DOHH2 (cell line): ENCODE results near the gene HOXD9.

Source experiments
- H3F3A ChIP-seq: fragments of 200-600 bp; sonication (generic), shearing (Covaris generic); 2 replicates; pipeline ENCODE4 v1.6.0; 2016; ENCODE audit warnings: antibody characterized with exemption, mild to moderate bottlenecking; ENCODE audit not compliant: control insufficient read depth, insufficient read depth
- H3K27ac ChIP-seq: fragments of 200-600 bp; sonication (generic); 2 replicates; pipeline ENCODE4 v1.5.1; 2014; ENCODE audit warnings: low read depth, mild to moderate bottlenecking, low read length, moderate library complexity
- H3K27me3 ChIP-seq: fragments of 200-600 bp; sonication (generic); 2 replicates; pipeline ENCODE4 v1.6.1; 2014; ENCODE audit warnings: mild to moderate bottlenecking, low read length, mixed read lengths; ENCODE audit not compliant: control insufficient read depth
- H3K36me3 ChIP-seq: fragments of 200-600 bp; sonication (generic); 2 replicates; pipeline ENCODE4 v1.6.1; 2014; ENCODE audit warnings: mild to moderate bottlenecking, low read length, moderate library complexity, mixed read lengths; ENCODE audit not compliant: control insufficient read depth
- H3K4me1 ChIP-seq: fragments of 200-600 bp; sonication (generic); 2 replicates; pipeline ENCODE4 v1.6.1; 2014; ENCODE audit warnings: mild to moderate bottlenecking, low read length, mixed read lengths; ENCODE audit not compliant: control insufficient read depth
- H3K4me2 ChIP-seq: fragments of 200-600 bp; sonication (generic); 2 replicates; pipeline ENCODE4 v1.6.0; 2014; ENCODE audit warnings: mild to moderate bottlenecking, low read length, moderate library complexity
- H3K4me3 ChIP-seq: fragments of 200-600 bp; sonication (generic); 2 replicates; pipeline ENCODE4 v1.5.1; 2014; ENCODE audit warnings: mild to moderate bottlenecking, low read length, mixed read lengths
- H3K79me2 ChIP-seq: fragments of 200-600 bp; sonication (generic); 2 replicates; pipeline ENCODE4 v1.6.1; 2014; ENCODE audit warnings: mild to moderate bottlenecking, low read length, mixed read lengths; ENCODE audit not compliant: control insufficient read depth
- H3K9me2 ChIP-seq: fragments of 200-600 bp; sonication (generic); replicated peaks from 2 replicates; pipeline ENCODE4 v1.6.1; 2014; ENCODE audit warnings: mild to moderate bottlenecking, low read length, mixed read lengths; ENCODE audit not compliant: control insufficient read depth
- H3K9me3 ChIP-seq: fragments of 200-600 bp; sonication (generic); 2 replicates; pipeline ENCODE4 v1.6.1; 2014; ENCODE audit warnings: antibody characterized with exemption, low read length, mixed read lengths; ENCODE audit not compliant: control insufficient read depth, insufficient read depth
- H4K20me1 ChIP-seq: fragments of 200-600 bp; sonication (generic); 2 replicates; pipeline ENCODE4 v1.6.0; 2014; ENCODE audit warnings: low read depth, mild to moderate bottlenecking, antibody characterized with exemption, low read length, moderate library complexity; ENCODE audit not compliant: control insufficient read depth, insufficient read depth
- EZH2phosphoT487 ChIP-seq: fragments of 200-600 bp; sonication (generic); IDR thresholded peaks from 2 replicates; pipeline ENCODE4 v1.6.1; 2017; ENCODE audit warnings: borderline replicate concordance, mild to moderate bottlenecking, antibody characterized with exemption, low read length, moderate library complexity, mixed read lengths
- TF ChIP-seq, protein P1 (sequence below): fragments of 200-600 bp; sonication (generic); IDR thresholded peaks from one replicate; pipeline ENCODE4 v1.5.1; 2014; ENCODE audit warnings: antibody characterized with exemption, mild to moderate bottlenecking, low read depth, low read length; ENCODE audit not compliant: poor library complexity, severe bottlenecking

Gene HOXD9

DNA sequence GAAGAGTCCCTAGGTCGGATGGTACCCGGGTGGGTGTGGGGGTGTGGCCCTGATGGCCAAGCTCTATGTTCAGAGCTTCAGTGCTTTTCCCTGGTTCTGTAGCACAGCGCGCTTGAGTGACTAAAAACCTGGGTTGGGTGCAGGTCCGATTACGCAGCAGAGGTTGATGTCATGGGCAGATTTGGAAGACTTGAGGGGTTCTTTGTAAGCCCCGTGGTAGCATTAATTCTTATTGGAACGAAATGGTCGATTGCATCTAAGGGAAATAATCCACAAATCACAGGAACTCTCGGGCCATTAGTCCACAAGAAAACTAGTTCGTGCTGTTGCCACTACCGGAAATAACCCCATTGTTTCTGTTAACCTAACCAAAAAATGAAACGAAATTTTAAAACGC, 16.0 kb downstream of the HOXD9 start:
- Histone ChIP-seq H4K20me1 (no peaks in the 10 kb centered on the region), H3K4me1 (peaks cover 3% of the 10 kb centered on the region; the same call in 1 of the 2 replicates), H3K27me3 (peaks cover 8% of the 10 kb centered on the region; the same call in 1 of the 2 replicates), H3K79me2 (no peaks in the 10 kb centered on the region), H3K9me3 (no peaks in the 10 kb centered on the region), H3K4me3 (no peak overlapping the region), H3K27ac (no peak overlapping the region), H3K9me2 (no peaks in the 10 kb centered on the region), H3K4me2 (no peak overlapping the region), H3K36me3 (no peaks in the 10 kb centered on the region), H3F3A (no peaks in the 10 kb centered on the region)
- TF ChIP-seq EZH2phosphoT487: no peak
- TF ChIP-seq, protein P1, sequence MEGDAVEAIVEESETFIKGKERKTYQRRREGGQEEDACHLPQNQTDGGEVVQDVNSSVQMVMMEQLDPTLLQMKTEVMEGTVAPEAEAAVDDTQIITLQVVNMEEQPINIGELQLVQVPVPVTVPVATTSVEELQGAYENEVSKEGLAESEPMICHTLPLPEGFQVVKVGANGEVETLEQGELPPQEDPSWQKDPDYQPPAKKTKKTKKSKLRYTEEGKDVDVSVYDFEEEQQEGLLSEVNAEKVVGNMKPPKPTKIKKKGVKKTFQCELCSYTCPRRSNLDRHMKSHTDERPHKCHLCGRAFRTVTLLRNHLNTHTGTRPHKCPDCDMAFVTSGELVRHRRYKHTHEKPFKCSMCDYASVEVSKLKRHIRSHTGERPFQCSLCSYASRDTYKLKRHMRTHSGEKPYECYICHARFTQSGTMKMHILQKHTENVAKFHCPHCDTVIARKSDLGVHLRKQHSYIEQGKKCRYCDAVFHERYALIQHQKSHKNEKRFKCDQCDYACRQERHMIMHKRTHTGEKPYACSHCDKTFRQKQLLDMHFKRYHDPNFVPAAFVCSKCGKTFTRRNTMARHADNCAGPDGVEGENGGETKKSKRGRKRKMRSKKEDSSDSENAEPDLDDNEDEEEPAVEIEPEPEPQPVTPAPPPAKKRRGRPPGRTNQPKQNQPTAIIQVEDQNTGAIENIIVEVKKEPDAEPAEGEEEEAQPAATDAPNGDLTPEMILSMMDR: no peak

DNA sequence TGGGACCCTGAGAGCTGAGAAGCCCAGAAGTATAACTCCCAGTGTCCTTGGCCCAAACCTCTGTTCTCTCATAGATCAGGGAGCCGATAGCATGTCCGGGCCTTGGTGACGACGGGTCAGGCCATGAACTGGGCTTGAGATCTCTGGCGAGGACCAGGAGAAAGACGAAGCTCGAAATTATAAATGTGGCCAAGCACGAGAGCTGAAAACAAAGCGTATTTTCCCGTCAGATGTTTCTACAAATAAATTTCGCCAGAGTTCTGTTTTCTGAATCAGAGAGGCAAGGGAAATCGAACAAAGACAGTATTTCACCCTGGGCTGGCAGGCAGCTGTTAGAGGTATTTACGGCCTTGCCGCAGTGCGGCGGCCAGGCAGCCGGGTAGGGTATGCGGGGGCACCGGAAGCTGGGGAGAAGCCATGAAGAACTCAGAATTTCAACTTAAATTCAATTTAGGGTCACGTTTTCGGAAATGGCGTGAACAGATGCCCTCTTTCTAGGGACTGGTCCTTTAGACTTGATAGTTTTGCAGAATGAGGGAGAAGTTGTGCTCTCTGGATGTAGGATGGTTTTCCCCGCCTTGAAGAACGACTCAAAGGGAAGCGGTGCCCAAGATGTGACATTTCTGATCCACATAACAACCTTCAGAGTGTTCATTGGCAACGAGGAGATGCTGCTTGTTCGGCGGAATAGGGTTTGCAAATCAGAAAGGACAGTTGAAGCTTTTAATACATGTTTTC, 16.6 kb downstream of the HOXD9 start:
- Histone ChIP-seq H3K79me2 (no peaks in the 10 kb centered on the region), H3K4me2 (no peak overlapping the region), H3K27ac (no peak overlapping the region), H3K4me3 (no peak overlapping the region), H3K9me3 (no peaks in the 10 kb centered on the region), H3F3A (no peaks in the 10 kb centered on the region), H4K20me1 (no peaks in the 10 kb centered on the region), H3K9me2 (no peaks in the 10 kb centered on the region), H3K36me3 (no peaks in the 10 kb centered on the region), H3K4me1 (peaks cover 3% of the 10 kb centered on the region; the same call in 1 of the 2 replicates), H3K27me3 (peaks cover 6% of the 10 kb centered on the region; the same call in 1 of the 2 replicates)
- TF ChIP-seq EZH2phosphoT487: no peak
- TF ChIP-seq, protein P1: no peak

DNA sequence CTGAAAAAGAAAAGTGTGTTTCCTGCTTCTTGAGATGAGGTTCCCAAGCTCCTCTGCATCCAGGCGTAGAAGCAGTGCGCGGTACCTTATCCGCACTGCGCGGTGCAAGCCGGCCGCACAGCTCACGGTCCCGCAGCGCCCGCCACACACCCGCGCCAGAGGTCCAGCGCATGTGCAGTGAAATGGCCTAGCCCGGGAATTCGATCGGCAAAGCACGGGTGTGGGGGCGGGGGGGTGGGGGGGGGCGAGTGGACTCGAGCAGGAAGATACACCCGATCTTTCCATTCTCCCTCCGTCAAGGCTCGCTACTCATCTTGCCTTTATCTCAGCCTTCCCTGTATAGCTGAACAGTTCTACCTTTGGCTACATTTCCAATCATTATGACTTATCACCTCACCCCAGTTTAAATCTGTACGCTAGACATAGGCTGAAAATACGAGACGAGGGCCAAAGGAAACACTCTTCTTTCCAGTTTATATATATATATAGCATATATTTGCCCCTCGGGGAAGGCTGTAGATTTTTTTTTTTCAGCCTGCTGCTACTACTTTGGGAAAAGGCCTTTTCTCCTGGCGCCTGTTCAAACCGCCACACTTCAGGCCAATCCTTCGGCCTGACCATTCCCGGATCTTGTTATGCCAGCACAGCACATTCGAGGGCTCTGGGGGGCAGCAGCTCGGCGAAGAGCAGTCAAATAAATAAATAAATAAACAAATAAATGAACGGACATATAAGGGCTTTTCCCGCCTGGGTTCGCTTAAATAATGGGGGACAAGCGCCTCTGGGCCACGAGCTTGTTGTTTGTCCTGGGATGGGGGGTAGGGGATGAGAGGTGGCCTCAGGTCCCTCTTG, 17.4 kb downstream of the HOXD9 start:
- Histone ChIP-seq H3K27ac (no peak overlapping the region), H3K79me2 (no peaks in the 10 kb centered on the region), H3K36me3 (no peaks in the 10 kb centered on the region), H3K4me3 (peak overlapping the region; percentile 61), H3K9me3 (no peaks in the 10 kb centered on the region), H3F3A (no peaks in the 10 kb centered on the region), H3K4me2 (peak overlapping the region; percentile 62), H4K20me1 (no peaks in the 10 kb centered on the region), H3K4me1 (peaks cover 3% of the 10 kb centered on the region; the same call in 1 of the 2 replicates), H3K27me3 (0 out of 2 replicates have a peak, but pooled peaks cover 2% of the 10 kb centered on the region), H3K9me2 (no peaks in the 10 kb centered on the region)
- TF ChIP-seq, protein P1: no peak
- TF ChIP-seq EZH2phosphoT487: no peak
